Natural killer cell (primary cell): Measurements from ENCODE around the gene PSMB2. TPM values are rescaled to one million over a fixed set of nuclear protein-coding genes. Genes with fewer than 3 reads are reported as not detected.

Experiments used
- ATAC-seq, 3 donors: fragments of 150-1000 bp in 2 of 3; fragments of 200-7000 bp in 1 of 3; cut with Tn5 transposase; 1 replicate in 1 of 3; 2 replicates in 2 of 3; pipeline ENCODE4 v1.10.0; 2021; ENCODE audit warnings: mild to moderate bottlenecking in 2 of 3, moderate library complexity in 2 of 3
- DNase-seq, 2 donors: peaks; one replicate each; pipeline versions ENCODE4 v3.0.0 to v3.0.0-alpha.2; 2013 to 2021; ENCODE audit warnings: mixed read lengths in 1 of 2
- H3K27ac ChIP-seq: one replicate; pipeline ENCODE4 v1.5.1; 2013; ENCODE audit warnings: mild to moderate bottlenecking, low read length
- H3K27me3 ChIP-seq: one replicate; pipeline ENCODE4 v1.6.1; 2013; ENCODE audit warnings: low read length; ENCODE audit not compliant: control insufficient read depth, insufficient read depth
- H3K36me3 ChIP-seq: one replicate; pipeline ENCODE4 v1.6.1; 2013; ENCODE audit warnings: low read length; ENCODE audit not compliant: control insufficient read depth, insufficient read depth
- H3K4me1 ChIP-seq: one replicate; pipeline ENCODE4 v1.6.1; 2013; ENCODE audit warnings: low read length; ENCODE audit not compliant: control insufficient read depth, insufficient read depth
- H3K4me3 ChIP-seq: one replicate; pipeline ENCODE4 v1.5.1; 2013; ENCODE audit warnings: low read length
- H3K9me3 ChIP-seq: one replicate; pipeline ENCODE4 v1.6.1; 2013; ENCODE audit warnings: low read length; ENCODE audit not compliant: control insufficient read depth, insufficient read depth
- H3K27ac Mint-ChIP-seq, 2 donors: one replicate each; pipeline ENCODE4 v1.8.0; 2022; ENCODE audit warnings: mild to moderate bottlenecking in 2 of 2, mixed read lengths in 2 of 2, moderate library complexity in 1 of 2
- H3K27me3 Mint-ChIP-seq, 2 donors: one replicate each; pipeline ENCODE4 v1.8.0; 2022; ENCODE audit warnings: low read depth in 2 of 2, mixed read lengths in 2 of 2
- H3K36me3 Mint-ChIP-seq: one replicate; pipeline ENCODE4 v1.8.0; 2022; ENCODE audit warnings: mixed read lengths
- H3K4me1 Mint-ChIP-seq, 2 donors: one replicate each; pipeline ENCODE4 v1.8.0; 2022; ENCODE audit warnings: mixed read lengths in 2 of 2
- H3K4me3 Mint-ChIP-seq: one replicate; pipeline ENCODE4 v1.8.0; 2022; ENCODE audit warnings: mild to moderate bottlenecking, moderate library complexity, mixed read lengths
- H3K9me3 Mint-ChIP-seq, 2 donors: one replicate each; pipeline ENCODE4 v1.8.0; 2022; ENCODE audit warnings: mixed read lengths in 2 of 2
- WGBS: methylation state at CpG from one replicate; pipeline ENCODE4 v1.1.7; 2013; ENCODE audit warnings: missing lambda C conversion rate; ENCODE audit not compliant: insufficient coverage; 5-methylcytosine and 5-hydroxymethylcytosine counted together
- intact Hi-C: fragments of 100-400 bp; cut with micrococcal nuclease; formaldehyde crosslinking; loops from one replicate; pipeline ENCODE4 v1.14.2; 2022
- total RNA-seq, 4 donors: library from RNA; stranded (reverse); fragments of 120-200 nt in 1 of 4; gene quantifications; one replicate each; pipeline versions ENCODE4 v1.2.3 to v1.2.4, GENCODE V29; 2013 to 2022
- TF ChIP-seq, protein P1 (sequence below): fragments of 200-600 bp; IDR thresholded peaks from one replicate; pipeline ENCODE4 v1.8.0; 2022; ENCODE audit warnings: antibody characterized with exemption

The PSMB2 gene
- total RNA-seq, 3 donors from 2014 or later (not counting 1 experiment from before 2014, with no cell fraction given): 37.0 to 45.0 (median 37.3) TPM

DNA sequence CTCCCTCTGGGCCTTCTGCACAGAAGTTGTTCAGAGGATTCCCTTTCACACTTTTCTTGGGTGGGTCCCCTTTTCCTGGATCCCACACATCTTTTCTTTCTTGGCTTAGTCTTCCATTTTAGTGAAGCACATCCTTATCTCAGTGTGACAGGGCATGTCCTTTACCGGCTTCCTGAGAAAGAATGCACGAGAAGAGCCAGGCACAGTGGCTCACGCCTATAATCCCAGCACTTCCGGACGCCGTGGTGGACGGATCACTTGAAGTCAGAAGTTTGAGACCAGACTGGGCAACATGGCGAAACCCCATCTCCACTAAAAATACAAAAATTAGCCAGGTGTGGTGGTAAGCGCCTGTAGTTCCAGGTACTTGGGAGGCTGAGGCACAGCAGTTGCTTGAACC is 22.1 kb upstream of the PSMB2 start:
- no peaks in the 10 kb centered on the region for H3K9me3 ChIP-seq
- TF ChIP-seq, protein P1, sequence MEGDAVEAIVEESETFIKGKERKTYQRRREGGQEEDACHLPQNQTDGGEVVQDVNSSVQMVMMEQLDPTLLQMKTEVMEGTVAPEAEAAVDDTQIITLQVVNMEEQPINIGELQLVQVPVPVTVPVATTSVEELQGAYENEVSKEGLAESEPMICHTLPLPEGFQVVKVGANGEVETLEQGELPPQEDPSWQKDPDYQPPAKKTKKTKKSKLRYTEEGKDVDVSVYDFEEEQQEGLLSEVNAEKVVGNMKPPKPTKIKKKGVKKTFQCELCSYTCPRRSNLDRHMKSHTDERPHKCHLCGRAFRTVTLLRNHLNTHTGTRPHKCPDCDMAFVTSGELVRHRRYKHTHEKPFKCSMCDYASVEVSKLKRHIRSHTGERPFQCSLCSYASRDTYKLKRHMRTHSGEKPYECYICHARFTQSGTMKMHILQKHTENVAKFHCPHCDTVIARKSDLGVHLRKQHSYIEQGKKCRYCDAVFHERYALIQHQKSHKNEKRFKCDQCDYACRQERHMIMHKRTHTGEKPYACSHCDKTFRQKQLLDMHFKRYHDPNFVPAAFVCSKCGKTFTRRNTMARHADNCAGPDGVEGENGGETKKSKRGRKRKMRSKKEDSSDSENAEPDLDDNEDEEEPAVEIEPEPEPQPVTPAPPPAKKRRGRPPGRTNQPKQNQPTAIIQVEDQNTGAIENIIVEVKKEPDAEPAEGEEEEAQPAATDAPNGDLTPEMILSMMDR: no peak
- intact Hi-C loops: no loop called here
- Mint-ChIP-seq H3K27ac (no peak overlapping the region), H3K27me3 (peaks cover 20 to 31% of the 10 kb centered on the region in 2 donors), H3K4me3 (no peak overlapping the region), H3K4me1 (no peaks in the 10 kb centered on the region), H3K36me3 (no peaks in the 10 kb centered on the region), H3K9me3 (no peaks in the 10 kb centered on the region)
- H3K36me3 ChIP-seq: no peaks in the 10 kb centered on the region
- no peak overlapping the region for H3K27ac ChIP-seq
- no peak overlapping the region for H3K4me3 ChIP-seq
- no peaks in the 10 kb centered on the region for H3K27me3 ChIP-seq
- ATAC-seq (no peak), DNase-seq (no peak)
- 90% methylated on average over 9 of the region's 9 CpGs for WGBS
- no peaks in the 10 kb centered on the region for H3K4me1 ChIP-seq

DNA sequence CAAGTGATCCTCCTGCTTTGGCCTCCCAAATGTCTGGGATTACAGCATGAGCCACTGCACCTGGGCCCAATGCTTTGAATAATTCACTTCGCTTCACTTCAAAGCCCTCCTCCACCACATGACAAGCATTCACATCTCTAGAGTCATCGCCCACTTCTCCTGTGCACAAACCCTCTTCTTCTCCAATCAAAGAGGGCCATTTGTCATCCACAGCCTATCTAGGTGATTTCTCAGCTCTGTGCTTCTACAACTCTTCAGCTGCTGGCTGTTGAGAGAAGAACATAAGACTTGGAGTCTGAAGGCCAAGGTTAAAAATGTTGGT is 20.1 kb upstream of the PSMB2 start:
- intact Hi-C loops: no loop called here
- H3K27me3 Mint-ChIP-seq: peaks cover 18 to 19% of the 10 kb centered on the region in 2 donors
- H3K4me1 Mint-ChIP-seq: peaks cover 0 to 5% of the 10 kb centered on the region in 2 donors
- WGBS: 69% methylated on average over 2 of the region's 2 CpGs
- TF ChIP-seq, protein P1: no peak
- ATAC-seq (no peak), DNase-seq (no peak)
- Histone ChIP-seq H3K9me3 (no peaks in the 10 kb centered on the region), H3K27me3 (no peaks in the 10 kb centered on the region), H3K4me3 (no peak overlapping the region), H3K36me3 (no peaks in the 10 kb centered on the region), H3K4me1 (no peaks in the 10 kb centered on the region), H3K27ac (no peak overlapping the region)
- no peak overlapping the region for H3K27ac Mint-ChIP-seq
- H3K4me3 Mint-ChIP-seq: no peak overlapping the region
- H3K36me3 Mint-ChIP-seq: no peaks in the 10 kb centered on the region
- no peaks in the 10 kb centered on the region for H3K9me3 Mint-ChIP-seq

DNA sequence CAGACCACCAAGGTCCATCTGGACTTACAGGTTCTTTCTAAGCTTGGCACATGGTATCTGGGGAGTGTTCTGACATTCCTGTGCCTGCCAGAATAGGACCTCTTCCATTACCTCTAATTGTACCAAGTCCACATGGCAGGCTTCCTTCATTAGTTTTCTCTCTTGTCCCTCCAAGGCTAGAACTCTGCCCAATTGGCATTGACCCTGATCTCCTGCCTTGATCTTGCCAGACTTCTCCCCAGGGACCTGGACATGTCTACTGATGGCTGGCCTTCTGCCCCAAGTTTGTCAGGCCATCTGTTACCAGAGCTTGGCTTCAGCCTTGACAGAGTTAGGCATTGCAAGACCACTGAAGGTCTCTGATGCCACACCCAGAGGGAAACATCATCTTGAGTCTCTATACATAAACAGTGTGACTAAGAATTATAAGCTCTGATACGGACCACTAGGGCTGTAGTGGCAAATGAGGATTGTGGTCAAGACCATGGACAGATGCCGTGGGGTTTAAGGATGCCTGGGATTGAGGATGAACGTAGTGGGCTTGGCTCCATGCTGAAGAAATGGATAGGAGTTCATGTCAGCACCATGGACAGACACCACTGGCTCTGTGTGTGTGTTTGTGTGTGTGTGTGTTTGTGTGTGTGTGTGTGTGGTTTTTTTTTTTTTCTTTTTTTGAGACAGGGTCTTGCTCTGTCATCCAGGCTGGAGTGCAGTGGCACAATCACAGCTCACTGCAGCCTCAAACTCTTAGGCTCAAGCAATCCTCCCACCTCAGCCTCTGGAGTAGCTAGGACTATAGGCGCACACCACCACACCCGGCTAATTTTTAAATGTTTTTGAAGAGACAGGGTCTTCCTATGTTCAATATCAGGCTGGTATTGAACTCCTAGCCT is 19.5 kb upstream of the PSMB2 start:
- Histone ChIP-seq H3K9me3 (no peaks in the 10 kb centered on the region), H3K4me1 (no peaks in the 10 kb centered on the region), H3K4me3 (no peak overlapping the region), H3K27me3 (no peaks in the 10 kb centered on the region), H3K27ac (no peak overlapping the region), H3K36me3 (no peaks in the 10 kb centered on the region)
- 70% methylated on average over 5 of the region's 5 CpGs for WGBS
- TF ChIP-seq, protein P1: no peak
- intact Hi-C loops: no loop called here
- Mint-ChIP-seq H3K9me3 (no peaks in the 10 kb centered on the region), H3K4me1 (peaks cover 0 to 5% of the 10 kb centered on the region in 2 donors), H3K27me3 (peaks cover 13 to 16% of the 10 kb centered on the region in 2 donors), H3K27ac (no peak overlapping the region), H3K4me3 (no peak overlapping the region), H3K36me3 (no peaks in the 10 kb centered on the region)
- ATAC-seq: no peak
- DNase-seq: peak in 1 of 2 donors; percentile 13
